HCT116 (cell line): ENCODE measurements around the gene TENM3. TPM values are rescaled to one million over a fixed set of nuclear protein-coding genes. Genes with fewer than 3 reads are reported as not detected.

Experiments used
- ATAC-seq: fragments of 200-7000 bp; cut with Tn5 transposase; 2 replicates; pipeline ENCODE4 v1.9.1; 2020; ENCODE audit warnings: mild to moderate bottlenecking, moderate library complexity
- BruUV-seq: library from RNA; stranded (reverse); fragments of 400-500 nt; replicated peaks from 2 replicates; lab custom pipeline; 2021; lab: Mats Ljungman, UMichigan
- CTCF ChIA-PET: fragments of 300-600 bp; sonication (Branson Sonifier 250); formaldehyde crosslinking; loops from one replicate; lab custom pipeline; 2021; ENCODE audit warnings: antibody characterized with exemption; lab: Charles Lee
- POLR2A ChIA-PET: fragments of 300-600, 350-600 bp; sonication (Branson Sonifier 250); formaldehyde crosslinking; loops from one replicate; lab custom pipeline; 2021; ENCODE audit warnings: antibody characterized with exemption; lab: Charles Lee
- RAD21 ChIA-PET, 2 experiments: fragments of 300-600 bp; sonication (Branson Sonifier 250); formaldehyde crosslinking; loops; one replicate each; lab custom pipeline; 2023; ENCODE audit warnings: low total read pairs in 2 of 2; ENCODE audit not compliant: uncharacterized antibody in 2 of 2, unreplicated experiment in 2 of 2, low non-redundant PET in 1 of 2; lab: Charles Lee
- DNase-seq: peaks from one replicate; pipeline ENCODE4 v3.0.0-alpha.2; 2010; ENCODE audit warnings: low read depth, low spot score
- H2AFZ ChIP-seq: fragments of 200-600 bp; shearing (Covaris generic), sonication (generic); 2 replicates; pipeline ENCODE4 v1.6.1; 2017; ENCODE audit warnings: low read depth, mixed run types, mixed read lengths, antibody characterized with exemption, low read length; ENCODE audit not compliant: poor library complexity, severe bottlenecking
- H3K27ac ChIP-seq: 2 replicates; pipeline ENCODE4 v1.5.1; 2012; ENCODE audit warnings: low read depth, low read length
- H3K27me3 ChIP-seq: fragments of 200-600 bp; sonication (generic); 2 replicates; pipeline ENCODE4 v1.6.1; 2016; ENCODE audit warnings: mixed run types, low read length, mixed read lengths; ENCODE audit not compliant: insufficient read depth
- H3K36me3 ChIP-seq, 2 experiments: fragments of 200-500 bp in 1 of 2; fragments of 200-600 bp in 1 of 2; sonication (Bioruptor generic) in 1 of 2; sonication (generic) in 1 of 2; 2 replicates each; pipeline versions ENCODE4 v1.5.1 to v1.6.1; 2014 to 2016; ENCODE audit warnings: low read length in 2 of 2, inconsistent platforms in 1 of 2, mixed read lengths in 1 of 2, mixed run types in 1 of 2; ENCODE audit not compliant: insufficient read depth in 2 of 2, control insufficient read depth in 1 of 2
- H3K4me1 ChIP-seq, 2 experiments: fragments of 200-600 bp in 1 of 2; sonication (generic) in 1 of 2; 2 replicates each; pipeline versions ENCODE4 v1.5.1 to v1.6.1; 2012 to 2017; ENCODE audit warnings: low read length in 2 of 2, inconsistent platforms in 1 of 2, mild to moderate bottlenecking in 1 of 2, mixed read lengths in 1 of 2, mixed run types in 1 of 2, moderate library complexity in 1 of 2; ENCODE audit not compliant: insufficient read depth in 2 of 2, control insufficient read depth in 1 of 2
- H3K4me2 ChIP-seq: fragments of 200-600 bp; sonication (generic); 2 replicates; pipeline ENCODE4 v1.6.1; 2017; ENCODE audit warnings: mixed run types, low read length, mixed read lengths
- H3K4me3 ChIP-seq, 2 experiments: fragments of 200-600 bp in 1 of 2; sonication (generic) in 1 of 2; replicated peaks in 1 of 2; 2 replicates each; pipeline ENCODE4 v1.5.1; 2011 to 2016; ENCODE audit warnings: low read length in 2 of 2, control low read depth in 1 of 2, low read depth in 1 of 2, mild to moderate bottlenecking in 1 of 2, mixed read lengths in 1 of 2, mixed run types in 1 of 2
- H3K79me2 ChIP-seq: fragments of 200-600 bp; sonication (generic); 2 replicates; pipeline ENCODE4 v1.6.1; 2017; ENCODE audit warnings: mild to moderate bottlenecking, mixed run types, low read length, moderate library complexity, mixed read lengths; ENCODE audit not compliant: insufficient read depth
- H3K9ac ChIP-seq: fragments of 200-600 bp; sonication (generic); 2 replicates; pipeline ENCODE4 v1.6.1; 2016; ENCODE audit warnings: low read length, mixed read lengths
- H3K9me2 ChIP-seq: fragments of 200-600 bp; sonication (generic), shearing (Covaris generic); 2 replicates; pipeline ENCODE4 v1.6.1; 2017; ENCODE audit warnings: mixed run types, mild to moderate bottlenecking, moderate library complexity; ENCODE audit not compliant: insufficient read depth
- H3K9me3 ChIP-seq, 2 experiments: fragments of 200-500 bp in 1 of 2; fragments of 200-600 bp in 1 of 2; sonication (Bioruptor generic) in 1 of 2; sonication (generic) in 1 of 2; 2 replicates each; pipeline ENCODE4 v1.6.1; 2014 to 2017; ENCODE audit warnings: low read length in 2 of 2, mixed read lengths in 2 of 2, inconsistent platforms in 1 of 2, low read depth in 1 of 2, mild to moderate bottlenecking in 1 of 2, mixed run types in 1 of 2, moderate library complexity in 1 of 2; ENCODE audit not compliant: control insufficient read depth in 1 of 2, insufficient read depth in 1 of 2
- H4K20me1 ChIP-seq: fragments of 200-600 bp; sonication (generic), shearing (Covaris generic); 2 replicates; pipeline ENCODE4 v1.6.1; 2017; ENCODE audit warnings: mixed run types, mild to moderate bottlenecking, moderate library complexity; ENCODE audit not compliant: insufficient read depth
- CBX3 ChIP-seq: IDR thresholded peaks from 2 replicates; pipeline ENCODE4 v1.6.1; 2012; ENCODE audit warnings: low read depth
- CEBPB ChIP-seq: IDR thresholded peaks from 2 replicates; pipeline ENCODE4 v1.6.1; 2012; ENCODE audit warnings: low read depth
- EGR1 ChIP-seq: IDR thresholded peaks from 2 replicates; pipeline ENCODE4 v1.6.1; 2012; ENCODE audit warnings: low read depth
- SIN3A ChIP-seq: IDR thresholded peaks from 2 replicates; pipeline ENCODE4 v1.6.1; 2012; ENCODE audit warnings: low read depth
- SRF ChIP-seq: IDR thresholded peaks from 2 replicates; pipeline ENCODE4 v1.6.1; 2012; ENCODE audit warnings: low read depth
- ZFX ChIP-seq: fragments of 450-650 bp; IDR thresholded peaks from 2 replicates; pipeline ENCODE4 v1.6.1; 2017
- ZNF274 ChIP-seq: fragments of 200-500 bp; sonication (Bioruptor generic); IDR thresholded peaks from 2 replicates; pipeline ENCODE4 v1.6.1; 2014; ENCODE audit warnings: mild to moderate bottlenecking, low read depth, low read length, inconsistent platforms
- intact Hi-C: fragments of 100-400 bp; cut with micrococcal nuclease; formaldehyde crosslinking; loops from 2 replicates; pipeline ENCODE4 v1.10.0; 2022
- total RNA-seq: library from RNA; stranded (reverse); gene quantifications from one replicate; pipeline ENCODE4 v1.2.1, GENCODE V29; 2021; ENCODE audit not compliant: unreplicated experiment
- TF ChIP-seq, protein P1 (sequence below): IDR thresholded peaks from 2 replicates; pipeline ENCODE4 v1.6.1; 2012; ENCODE audit warnings: low read depth
- TF ChIP-seq, protein P2 (sequence below): IDR thresholded peaks from 2 replicates; pipeline ENCODE4 v1.6.1; 2012

Gene TENM3
- total RNA-seq, 1 experiment from 2014 or later = 0.54 TPM

DNA sequence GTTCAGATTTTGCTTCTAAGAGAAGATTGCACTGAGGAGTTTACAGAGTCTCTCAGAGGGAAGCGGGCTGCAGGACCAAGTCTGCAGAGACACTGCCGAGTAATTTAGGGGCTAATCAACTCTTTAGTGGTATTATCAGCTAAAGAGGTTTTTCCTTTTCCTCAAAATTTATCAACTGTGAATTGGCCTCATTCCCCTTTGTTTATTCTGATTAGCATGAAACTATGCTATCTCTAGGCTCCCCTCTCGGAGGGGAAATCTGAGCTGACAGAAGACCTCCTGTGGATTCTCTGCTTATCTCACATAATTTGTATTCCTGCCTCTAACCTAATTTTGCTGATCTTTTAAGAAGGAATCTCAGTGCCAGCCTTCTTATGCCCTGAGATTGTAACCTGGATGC lies 473.0 kb downstream of the TENM3 start:
- no peaks in the 10 kb centered on the region for H3K9me3 ChIP-seq

DNA sequence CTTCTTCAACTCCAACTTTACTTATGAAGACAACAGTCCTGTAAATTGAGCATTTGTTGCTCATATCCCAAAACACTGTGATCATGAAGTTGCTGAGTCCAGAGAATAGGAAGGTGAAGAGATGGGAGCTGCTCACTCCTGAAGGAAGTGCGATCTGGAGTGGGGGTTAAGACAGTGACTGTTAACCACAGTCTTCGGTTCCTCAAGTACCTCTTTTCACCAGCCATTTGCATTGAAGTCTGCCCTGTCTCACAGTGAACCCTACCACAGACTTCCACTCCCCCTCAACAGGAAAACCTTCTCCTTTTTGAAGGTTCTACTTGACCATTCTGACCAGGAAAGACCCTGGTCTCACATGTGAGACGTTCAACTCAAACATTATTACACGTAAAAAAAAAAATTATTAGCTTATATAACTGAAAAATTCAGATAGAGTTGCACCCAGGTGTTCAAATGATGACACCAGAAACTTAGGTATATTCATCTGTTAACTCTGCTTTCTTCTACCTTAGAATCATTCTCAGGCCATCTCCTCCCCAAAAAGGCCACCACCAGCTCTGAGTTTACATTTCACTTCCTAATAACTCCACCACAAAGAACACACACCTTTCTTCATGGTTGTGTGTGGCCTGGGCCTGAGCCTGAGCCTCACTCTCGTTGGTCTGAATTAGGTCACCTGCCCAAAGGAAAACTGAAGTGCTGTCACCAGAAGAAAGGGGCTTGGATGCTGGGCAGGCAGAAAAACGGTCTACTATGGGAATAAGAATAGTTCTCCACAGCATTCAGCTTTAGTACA lies 474.8 kb downstream of the TENM3 start:
- Histone ChIP-seq H3K36me3 (no peaks in the 10 kb centered on the region), H3K9ac (no peak overlapping the region), H3K9me2 (no peaks in the 10 kb centered on the region), H2AFZ (no peak overlapping the region), H3K4me2 (no peak overlapping the region), H3K79me2 (no peaks in the 10 kb centered on the region), H3K27ac (no peak overlapping the region), H3K4me3 (no peak overlapping the region), H4K20me1 (no peaks in the 10 kb centered on the region), H3K9me3 (no peaks in the 10 kb centered on the region), H3K27me3 (peaks cover 19% of the 10 kb centered on the region), H3K4me1 (no peaks in the 10 kb centered on the region)
- TF ChIP-seq ZFX (no peak), CEBPB (no peak), SIN3A (no peak), ZNF274 (no peak), SRF (no peak), EGR1 (no peak)
- TF ChIP-seq, protein P1, sequence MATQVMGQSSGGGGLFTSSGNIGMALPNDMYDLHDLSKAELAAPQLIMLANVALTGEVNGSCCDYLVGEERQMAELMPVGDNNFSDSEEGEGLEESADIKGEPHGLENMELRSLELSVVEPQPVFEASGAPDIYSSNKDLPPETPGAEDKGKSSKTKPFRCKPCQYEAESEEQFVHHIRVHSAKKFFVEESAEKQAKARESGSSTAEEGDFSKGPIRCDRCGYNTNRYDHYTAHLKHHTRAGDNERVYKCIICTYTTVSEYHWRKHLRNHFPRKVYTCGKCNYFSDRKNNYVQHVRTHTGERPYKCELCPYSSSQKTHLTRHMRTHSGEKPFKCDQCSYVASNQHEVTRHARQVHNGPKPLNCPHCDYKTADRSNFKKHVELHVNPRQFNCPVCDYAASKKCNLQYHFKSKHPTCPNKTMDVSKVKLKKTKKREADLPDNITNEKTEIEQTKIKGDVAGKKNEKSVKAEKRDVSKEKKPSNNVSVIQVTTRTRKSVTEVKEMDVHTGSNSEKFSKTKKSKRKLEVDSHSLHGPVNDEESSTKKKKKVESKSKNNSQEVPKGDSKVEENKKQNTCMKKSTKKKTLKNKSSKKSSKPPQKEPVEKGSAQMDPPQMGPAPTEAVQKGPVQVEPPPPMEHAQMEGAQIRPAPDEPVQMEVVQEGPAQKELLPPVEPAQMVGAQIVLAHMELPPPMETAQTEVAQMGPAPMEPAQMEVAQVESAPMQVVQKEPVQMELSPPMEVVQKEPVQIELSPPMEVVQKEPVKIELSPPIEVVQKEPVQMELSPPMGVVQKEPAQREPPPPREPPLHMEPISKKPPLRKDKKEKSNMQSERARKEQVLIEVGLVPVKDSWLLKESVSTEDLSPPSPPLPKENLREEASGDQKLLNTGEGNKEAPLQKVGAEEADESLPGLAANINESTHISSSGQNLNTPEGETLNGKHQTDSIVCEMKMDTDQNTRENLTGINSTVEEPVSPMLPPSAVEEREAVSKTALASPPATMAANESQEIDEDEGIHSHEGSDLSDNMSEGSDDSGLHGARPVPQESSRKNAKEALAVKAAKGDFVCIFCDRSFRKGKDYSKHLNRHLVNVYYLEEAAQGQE = no peak
- TF ChIP-seq, protein P2, sequence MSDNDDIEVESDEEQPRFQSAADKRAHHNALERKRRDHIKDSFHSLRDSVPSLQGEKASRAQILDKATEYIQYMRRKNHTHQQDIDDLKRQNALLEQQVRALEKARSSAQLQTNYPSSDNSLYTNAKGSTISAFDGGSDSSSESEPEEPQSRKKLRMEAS = no peak
- ChIA-PET CTCF (no interaction called here), POLR2A (no interaction called here), RAD21 (no interaction called here)
- no peak for ATAC-seq
- intact Hi-C loops = no loop called here
- DNase-seq = no peak
- BruUV-seq = no TSS peak

More for the DNA sequence above, 473.0 kb downstream of the TENM3 start:
- no peak overlapping the region for H3K4me3 ChIP-seq
- H2AFZ ChIP-seq = no peak overlapping the region
- no peak overlapping the region for H3K27ac ChIP-seq
- POLR2A ChIA-PET = no interaction called here
- RAD21 ChIA-PET = no interaction called here
- no peaks in the 10 kb centered on the region for H4K20me1 ChIP-seq
- peaks cover 27% of the 10 kb centered on the region for H3K27me3 ChIP-seq
- no peaks in the 10 kb centered on the region for H3K9me2 ChIP-seq
- CTCF ChIA-PET = no interaction called here
- H3K4me2 ChIP-seq = no peak overlapping the region
- no peaks in the 10 kb centered on the region for H3K79me2 ChIP-seq
- no peaks in the 10 kb centered on the region for H3K36me3 ChIP-seq
- H3K4me1 ChIP-seq = no peaks in the 10 kb centered on the region
- DNase-seq = no peak
- ATAC-seq = no peak
- H3K9ac ChIP-seq = no peak overlapping the region
- intact Hi-C loops = no loop called here
- no TSS peak for BruUV-seq
- TF ChIP-seq, protein P2 = no peak
- TF ChIP-seq CBX3 = no peak
